ENCODE results near the gene KANSL3.

Gene KANSL3

GRCh38 chr2:96631804-96632435, 6.2 kb downstream of the KANSL3 start:
- ATAC-seq = no peak

GRCh38 chr2:96626553-96626942, 11.6 kb downstream of the KANSL3 start:
- TF ChIP-seq ZC3H10 (CRISPR knock-in tag; IDR thresholded peaks at IDR 0.05) = no peak
- TF ChIP-seq CSRNP3 (CRISPR knock-in tag; IDR thresholded peaks at IDR 0.05) = no peak
- TF ChIP-seq GLIS3 (CRISPR knock-in tag; IDR thresholded peaks at IDR 0.05) = no peak
- TF ChIP-seq ZNF70 (CRISPR knock-in tag; IDR thresholded peaks at IDR 0.05) = no peak
- TF ChIP-seq PATZ1 (CRISPR knock-in tag; IDR thresholded peaks at IDR 0.05; ENCODE audit: borderline replicate concordance) = no peak
- TF ChIP-seq TSHZ2 (CRISPR knock-in tag; IDR thresholded peaks at IDR 0.05) = no peak
- ATAC-seq = peak; percentile 27; the same call in 2 of the 3 replicates

More at GRCh38 chr2:96631804-96632435, 6.2 kb downstream of the KANSL3 start:
- no peak for TF ChIP-seq SNAI2 (CRISPR knock-in tag; IDR thresholded peaks at IDR 0.05)
- no peak for TF ChIP-seq ZFP3 (CRISPR knock-in tag; IDR thresholded peaks at IDR 0.05)
- no peak for TF ChIP-seq ARNTL (CRISPR knock-in tag; IDR thresholded peaks at IDR 0.05; ENCODE audit: borderline replicate concordance, low read depth)
- TF ChIP-seq ZNF8 (CRISPR knock-in tag; IDR thresholded peaks at IDR 0.05) = no peak

GRCh38 chr2:96625571-96626552, 12.2 kb downstream of the KANSL3 start:
- peak; percentile 59 for ATAC-seq
- no peak for TF ChIP-seq ZNF8 (CRISPR knock-in tag; IDR thresholded peaks at IDR 0.05)
- no peak for TF ChIP-seq ESRRG (CRISPR knock-in tag; IDR thresholded peaks at IDR 0.05)
- no peak for TF ChIP-seq BACH2 (CRISPR knock-in tag; IDR thresholded peaks at IDR 0.05; ENCODE audit: borderline replicate concordance)
- no peak for TF ChIP-seq ARNTL (CRISPR knock-in tag; IDR thresholded peaks at IDR 0.05; ENCODE audit: borderline replicate concordance, low read depth)
- TF ChIP-seq GLIS3 (CRISPR knock-in tag; IDR thresholded peaks at IDR 0.05) = no peak
- no peak for TF ChIP-seq TSHZ2 (CRISPR knock-in tag; IDR thresholded peaks at IDR 0.05)
- no peak for TF ChIP-seq POU6F1 (CRISPR knock-in tag; IDR thresholded peaks at IDR 0.05; ENCODE audit: borderline replicate concordance, low read depth)
- TF ChIP-seq ZNF70 (CRISPR knock-in tag; IDR thresholded peaks at IDR 0.05) = no peak
- TF ChIP-seq PATZ1 (CRISPR knock-in tag; IDR thresholded peaks at IDR 0.05; ENCODE audit: borderline replicate concordance) = no peak
- TF ChIP-seq TOX (CRISPR knock-in tag; IDR thresholded peaks at IDR 0.05; ENCODE audit: borderline replicate concordance) = no peak
- TF ChIP-seq ZNF565 (CRISPR knock-in tag; conservative IDR thresholded peaks at IDR 0.05; ENCODE audit: low read depth) = no peak
- TF ChIP-seq PPARA (CRISPR knock-in tag; IDR thresholded peaks at IDR 0.05; ENCODE audit: borderline replicate concordance) = no peak
- TF ChIP-seq ZFP30 (CRISPR knock-in tag; IDR thresholded peaks at IDR 0.05) = no peak
- TF ChIP-seq CSRNP3 (CRISPR knock-in tag; IDR thresholded peaks at IDR 0.05) = no peak
- TF ChIP-seq ZFP3 (CRISPR knock-in tag; IDR thresholded peaks at IDR 0.05) = no peak
- TF ChIP-seq CREB5 (CRISPR knock-in tag; IDR thresholded peaks at IDR 0.05; ENCODE audit: low read depth) = no peak
